Gastrocnemius medialis (tissue), 4 donors: ENCODE results near the gene CLDND2.

ENCODE experiments used
- CTCF ChIP-seq, 5 experiments: fragments of 450-650 bp in 3 of 5; fragments of 200-600 bp in 2 of 5; sonication (generic) in 2 of 5; IDR thresholded peaks in 4 of 5; conservative IDR thresholded peaks in 1 of 5; 1 replicate in 4 of 5; 2 replicates in 1 of 5; pipeline ENCODE4 v1.5.1; 2016 to 2019; ENCODE audit warnings: antibody characterized with exemption in 5 of 5, mild to moderate bottlenecking in 3 of 5, moderate library complexity in 3 of 5
- POLR2A ChIP-seq, 2 donors: fragments of 450-650 bp; IDR thresholded peaks; one replicate each; pipeline ENCODE4 v1.6.1; 2017; ENCODE audit warnings: antibody characterized with exemption in 2 of 2, mild to moderate bottlenecking in 2 of 2, moderate library complexity in 2 of 2

- TF ChIP-seq POLR2A (IDR thresholded peaks at IDR 0.05) (no peak), CTCF (IDR thresholded peaks at IDR 0.05 in 4 of 5, conservative IDR thresholded peaks at IDR 0.05 in 1 of 5) (no peak)
Observed at GRCh38 chr19:51318687-51319648, 49.8 kb downstream of the CLDND2 start.
